ENCODE results near the gene SRSF3. TPM values are rescaled to one million over a fixed set of nuclear protein-coding genes. Genes with fewer than 3 reads are reported as not detected.

SRSF3 gene
- total RNA-seq, 1 donor from 2014 or later = 209 TPM

DNA sequence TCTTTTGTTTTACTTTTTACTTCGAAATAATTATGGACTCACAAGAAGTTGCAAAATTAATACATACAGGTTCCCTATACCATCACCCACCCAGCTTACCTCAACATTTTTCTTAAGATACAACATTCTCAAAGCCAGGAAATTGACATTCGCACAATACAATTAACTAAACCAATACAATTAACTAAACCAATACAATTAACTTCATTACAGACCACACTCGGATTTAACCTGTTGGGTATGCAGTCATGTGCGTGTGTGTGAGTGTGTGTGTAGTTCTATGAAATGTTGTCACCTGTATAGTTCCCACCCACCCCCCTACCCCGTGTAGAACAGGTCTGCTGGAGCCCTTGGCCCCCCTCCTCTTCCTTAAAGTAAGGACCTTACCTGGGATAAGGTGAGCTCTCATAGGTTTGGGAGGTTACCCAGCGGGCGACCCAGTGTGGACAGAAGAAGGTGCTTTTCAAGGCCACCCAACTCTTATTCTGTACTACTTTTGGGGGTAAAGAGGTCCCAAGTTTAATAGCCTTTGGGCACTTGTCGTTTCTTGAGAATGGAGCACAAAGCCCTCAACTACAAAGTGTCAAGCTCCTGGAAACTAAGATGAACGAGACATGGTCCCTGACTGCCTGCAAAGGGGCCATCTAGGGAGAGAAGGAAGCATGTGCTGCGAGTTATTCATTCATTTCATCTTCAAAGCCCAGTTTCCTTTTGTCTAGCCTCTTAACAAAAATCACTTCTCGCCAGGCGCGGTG is 46.3 kb upstream of the SRSF3 start:
- Mint-ChIP-seq H3K4me3 (ENCODE audit: unreplicated experiment) (peak overlapping the region; percentile 98), H3K36me3 (ENCODE audit: unreplicated experiment) (peaks cover 2% of the 10 kb centered on the region), H3K27ac (ENCODE audit: unreplicated experiment) (peak overlapping the region; percentile 94), H3K9me3 (ENCODE audit: unreplicated experiment) (no peaks in the 10 kb centered on the region), H3K27me3 (ENCODE audit: unreplicated experiment) (no peaks in the 10 kb centered on the region), H3K4me1 (ENCODE audit: unreplicated experiment) (peaks cover 31% of the 10 kb centered on the region)
- no peak for DNase-seq (ENCODE audit: extremely low spot score, unreplicated experiment)
- TF ChIP-seq, protein P1, sequence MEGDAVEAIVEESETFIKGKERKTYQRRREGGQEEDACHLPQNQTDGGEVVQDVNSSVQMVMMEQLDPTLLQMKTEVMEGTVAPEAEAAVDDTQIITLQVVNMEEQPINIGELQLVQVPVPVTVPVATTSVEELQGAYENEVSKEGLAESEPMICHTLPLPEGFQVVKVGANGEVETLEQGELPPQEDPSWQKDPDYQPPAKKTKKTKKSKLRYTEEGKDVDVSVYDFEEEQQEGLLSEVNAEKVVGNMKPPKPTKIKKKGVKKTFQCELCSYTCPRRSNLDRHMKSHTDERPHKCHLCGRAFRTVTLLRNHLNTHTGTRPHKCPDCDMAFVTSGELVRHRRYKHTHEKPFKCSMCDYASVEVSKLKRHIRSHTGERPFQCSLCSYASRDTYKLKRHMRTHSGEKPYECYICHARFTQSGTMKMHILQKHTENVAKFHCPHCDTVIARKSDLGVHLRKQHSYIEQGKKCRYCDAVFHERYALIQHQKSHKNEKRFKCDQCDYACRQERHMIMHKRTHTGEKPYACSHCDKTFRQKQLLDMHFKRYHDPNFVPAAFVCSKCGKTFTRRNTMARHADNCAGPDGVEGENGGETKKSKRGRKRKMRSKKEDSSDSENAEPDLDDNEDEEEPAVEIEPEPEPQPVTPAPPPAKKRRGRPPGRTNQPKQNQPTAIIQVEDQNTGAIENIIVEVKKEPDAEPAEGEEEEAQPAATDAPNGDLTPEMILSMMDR (IDR thresholded peaks at IDR 0.05) = no peak

DNA sequence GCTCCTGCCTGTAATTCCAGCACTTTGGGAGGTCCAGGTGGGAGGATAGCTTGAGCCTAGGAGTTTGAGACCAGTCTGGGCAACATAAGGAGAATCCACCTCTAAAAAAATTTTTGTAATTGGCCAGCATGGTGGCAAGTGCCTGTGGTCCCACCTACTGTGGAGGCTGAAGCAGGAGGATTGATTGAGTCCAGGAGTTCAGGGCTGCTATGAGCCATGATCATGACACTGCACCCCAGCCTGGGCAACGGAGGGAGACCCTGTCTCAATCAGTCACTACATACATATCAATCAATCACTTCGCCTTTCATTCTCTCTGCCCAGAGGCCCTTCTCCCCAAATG is 45.8 kb upstream of the SRSF3 start:
- Mint-ChIP-seq H3K4me3 (ENCODE audit: unreplicated experiment) (no peak overlapping the region), H3K36me3 (ENCODE audit: unreplicated experiment) (peaks cover 2% of the 10 kb centered on the region), H3K27ac (ENCODE audit: unreplicated experiment) (no peak overlapping the region), H3K9me3 (ENCODE audit: unreplicated experiment) (no peaks in the 10 kb centered on the region), H3K27me3 (ENCODE audit: unreplicated experiment) (no peaks in the 10 kb centered on the region), H3K4me1 (ENCODE audit: unreplicated experiment) (peaks cover 28% of the 10 kb centered on the region)
- DNase-seq (ENCODE audit: extremely low spot score, unreplicated experiment) = no peak
- TF ChIP-seq, protein P1 (IDR thresholded peaks at IDR 0.05) = no peak

DNA sequence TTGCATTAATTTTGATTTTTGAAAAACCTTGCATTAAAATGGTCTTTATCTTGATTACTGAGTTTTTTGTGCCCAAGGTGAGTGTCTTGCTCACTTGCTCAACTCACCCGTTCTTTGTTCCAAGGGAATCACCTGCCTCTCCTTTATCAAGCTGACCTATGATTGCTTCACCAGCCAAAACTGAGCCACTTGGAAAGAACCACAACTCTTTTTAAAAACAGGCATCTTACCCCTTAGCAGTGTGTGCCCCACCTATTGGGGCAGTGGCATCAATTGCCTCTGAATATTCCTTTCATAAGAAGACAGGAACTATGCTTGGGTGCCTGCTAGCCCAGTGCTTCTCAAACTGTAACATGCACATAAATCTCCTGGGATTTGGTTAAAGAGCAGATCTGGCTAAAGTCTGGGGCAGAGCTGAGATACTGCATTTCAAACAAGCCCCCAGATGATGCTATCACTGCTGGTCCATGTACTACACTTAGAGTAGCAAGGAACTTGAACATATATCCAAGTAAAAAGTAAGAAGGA is 43.6 kb upstream of the SRSF3 start:
- no peak for DNase-seq (ENCODE audit: extremely low spot score, unreplicated experiment)
- no peak overlapping the region for H3K4me3 Mint-ChIP-seq (ENCODE audit: unreplicated experiment)

DNA sequence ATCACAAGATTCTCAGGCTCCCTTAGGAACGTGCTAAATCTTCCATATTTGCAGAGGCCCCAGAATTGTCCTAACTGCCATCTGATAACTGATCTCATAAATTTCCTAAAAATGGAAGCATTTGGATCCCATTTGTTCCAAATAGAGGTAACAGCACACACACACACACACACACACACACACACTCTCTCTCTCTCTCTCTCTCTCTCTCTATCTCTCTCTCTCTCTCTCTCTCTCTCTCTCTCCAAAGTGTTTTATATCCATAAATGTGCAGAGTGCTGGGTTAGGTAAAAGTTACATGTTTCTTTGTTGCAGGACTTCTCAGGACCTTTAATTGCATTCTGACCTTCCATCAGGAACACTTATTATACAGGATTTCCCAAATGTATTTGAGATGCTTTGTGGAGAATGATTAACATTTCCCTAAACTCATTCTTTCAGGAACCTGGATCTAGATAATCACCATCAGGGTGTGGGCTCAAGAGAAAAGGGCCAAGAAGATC is 38.4 kb upstream of the SRSF3 start:
- DNase-seq (ENCODE audit: extremely low spot score, unreplicated experiment) = no peak
- Mint-ChIP-seq H3K4me3 (ENCODE audit: unreplicated experiment) (no peak overlapping the region), H3K27ac (ENCODE audit: unreplicated experiment) (no peak overlapping the region), H3K27me3 (ENCODE audit: unreplicated experiment) (no peaks in the 10 kb centered on the region), H3K4me1 (ENCODE audit: unreplicated experiment) (peaks cover 4% of the 10 kb centered on the region), H3K9me3 (ENCODE audit: unreplicated experiment) (no peaks in the 10 kb centered on the region), H3K36me3 (ENCODE audit: unreplicated experiment) (no peaks in the 10 kb centered on the region)
- TF ChIP-seq, protein P1 (IDR thresholded peaks at IDR 0.05) = no peak

More for the DNA sequence above, 43.6 kb upstream of the SRSF3 start:
- H3K36me3 Mint-ChIP-seq (ENCODE audit: unreplicated experiment) = no peaks in the 10 kb centered on the region
- no peaks in the 10 kb centered on the region for H3K27me3 Mint-ChIP-seq (ENCODE audit: unreplicated experiment)
- peaks cover 14% of the 10 kb centered on the region for H3K4me1 Mint-ChIP-seq (ENCODE audit: unreplicated experiment)
- no peaks in the 10 kb centered on the region for H3K9me3 Mint-ChIP-seq (ENCODE audit: unreplicated experiment)
- H3K27ac Mint-ChIP-seq (ENCODE audit: unreplicated experiment) = no peak overlapping the region
- TF ChIP-seq, protein P1 (IDR thresholded peaks at IDR 0.05) = no peak

DNA sequence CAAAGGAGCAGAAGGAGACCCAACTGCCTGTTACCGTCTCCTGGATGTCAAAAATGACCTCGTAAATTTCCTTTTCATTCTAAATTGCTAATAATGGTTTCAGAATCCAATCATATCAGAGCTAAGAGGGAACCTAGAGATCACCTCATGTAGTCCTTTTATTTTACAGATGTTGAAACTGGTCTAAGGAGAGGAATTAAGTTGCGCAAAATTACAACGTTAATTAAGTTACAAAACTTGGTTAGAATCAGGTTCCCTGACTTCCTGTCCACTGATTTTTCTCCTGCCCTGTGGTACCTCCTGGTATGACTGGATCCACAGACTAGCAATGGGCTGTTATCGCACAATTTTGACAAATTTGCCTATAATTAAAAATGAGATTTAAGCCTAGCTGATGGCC is 37.9 kb upstream of the SRSF3 start:
- peaks cover 4% of the 10 kb centered on the region for H3K4me1 Mint-ChIP-seq (ENCODE audit: unreplicated experiment)
- DNase-seq (ENCODE audit: extremely low spot score, unreplicated experiment) = no peak
- H3K36me3 Mint-ChIP-seq (ENCODE audit: unreplicated experiment) = no peaks in the 10 kb centered on the region
- TF ChIP-seq, protein P1 (IDR thresholded peaks at IDR 0.05) = no peak
- no peak overlapping the region for H3K27ac Mint-ChIP-seq (ENCODE audit: unreplicated experiment)
- H3K27me3 Mint-ChIP-seq (ENCODE audit: unreplicated experiment) = no peaks in the 10 kb centered on the region
- H3K9me3 Mint-ChIP-seq (ENCODE audit: unreplicated experiment) = no peaks in the 10 kb centered on the region
- H3K4me3 Mint-ChIP-seq (ENCODE audit: unreplicated experiment) = no peak overlapping the region

Measured in osteocyte (in vitro differentiated cells).